ENCODE results near the gene C5orf15. TPM values are rescaled to one million over a fixed set of nuclear protein-coding genes. Genes with fewer than 3 reads are reported as not detected.
"Not testable (repeated sequence)": the region's sequence is repeated elsewhere in the genome, so short reads cannot be mapped to it uniquely, and the experiment has no call there.

Gene C5orf15
- total RNA-seq, 1 experiment from 2014 or later, result 63.2 TPM

- POLR2A ChIA-PET, result no interaction called here
Observed at GRCh38 chr5:133957591-133957990, 10.8 kb downstream of the C5orf15 start.

GRCh38 chr5:133957080-133957479 is 11.3 kb downstream of the C5orf15 start:
- no peak for ATAC-seq
- Histone ChIP-seq H3K36me3 (ENCODE audit: control insufficient read depth, insufficient read depth, low read length) (peaks cover 11% of the 10 kb centered on the region), H3K4me1 (ENCODE audit: control insufficient read depth, insufficient read depth, low read length) (no peaks in the 10 kb centered on the region), H3K9me3 (ENCODE audit: control insufficient read depth, insufficient read depth, low read depth, low read length) (no peaks in the 10 kb centered on the region), H3K27me3 (ENCODE audit: control insufficient read depth, insufficient read depth, low read length) (no peaks in the 10 kb centered on the region), H3K4me3 (ENCODE audit: low read depth in 2 of 2, low read length in 2 of 2) (no peak overlapping the region), H3K27ac (ENCODE audit: low read length) (no peak overlapping the region)
- no TSS peak for BruUV-seq (replicated peaks)
- in situ Hi-C loops (cut with HindIII; ENCODE audit: low pct_unique_long_range_greater_than_20kb, low sequenced_read_pairs), result no loop called here
- intact Hi-C loops (cut with micrococcal nuclease; ENCODE audit: unreplicated experiment), result no loop called here
- no peak for DNase-seq (ENCODE audit: low read depth, low spot score)
- TF ChIP-seq, protein P1, sequence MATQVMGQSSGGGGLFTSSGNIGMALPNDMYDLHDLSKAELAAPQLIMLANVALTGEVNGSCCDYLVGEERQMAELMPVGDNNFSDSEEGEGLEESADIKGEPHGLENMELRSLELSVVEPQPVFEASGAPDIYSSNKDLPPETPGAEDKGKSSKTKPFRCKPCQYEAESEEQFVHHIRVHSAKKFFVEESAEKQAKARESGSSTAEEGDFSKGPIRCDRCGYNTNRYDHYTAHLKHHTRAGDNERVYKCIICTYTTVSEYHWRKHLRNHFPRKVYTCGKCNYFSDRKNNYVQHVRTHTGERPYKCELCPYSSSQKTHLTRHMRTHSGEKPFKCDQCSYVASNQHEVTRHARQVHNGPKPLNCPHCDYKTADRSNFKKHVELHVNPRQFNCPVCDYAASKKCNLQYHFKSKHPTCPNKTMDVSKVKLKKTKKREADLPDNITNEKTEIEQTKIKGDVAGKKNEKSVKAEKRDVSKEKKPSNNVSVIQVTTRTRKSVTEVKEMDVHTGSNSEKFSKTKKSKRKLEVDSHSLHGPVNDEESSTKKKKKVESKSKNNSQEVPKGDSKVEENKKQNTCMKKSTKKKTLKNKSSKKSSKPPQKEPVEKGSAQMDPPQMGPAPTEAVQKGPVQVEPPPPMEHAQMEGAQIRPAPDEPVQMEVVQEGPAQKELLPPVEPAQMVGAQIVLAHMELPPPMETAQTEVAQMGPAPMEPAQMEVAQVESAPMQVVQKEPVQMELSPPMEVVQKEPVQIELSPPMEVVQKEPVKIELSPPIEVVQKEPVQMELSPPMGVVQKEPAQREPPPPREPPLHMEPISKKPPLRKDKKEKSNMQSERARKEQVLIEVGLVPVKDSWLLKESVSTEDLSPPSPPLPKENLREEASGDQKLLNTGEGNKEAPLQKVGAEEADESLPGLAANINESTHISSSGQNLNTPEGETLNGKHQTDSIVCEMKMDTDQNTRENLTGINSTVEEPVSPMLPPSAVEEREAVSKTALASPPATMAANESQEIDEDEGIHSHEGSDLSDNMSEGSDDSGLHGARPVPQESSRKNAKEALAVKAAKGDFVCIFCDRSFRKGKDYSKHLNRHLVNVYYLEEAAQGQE (IDR thresholded peaks at IDR 0.05; ENCODE audit: insufficient read depth in 1 of 2, low read depth in 2 of 2, low read length in 1 of 2), result no peak
- TF ChIP-seq POLR2AphosphoS5 (IDR thresholded peaks at IDR 0.05; ENCODE audit: low read depth, low read length) (no peak), SIN3A (IDR thresholded peaks at IDR 0.05; ENCODE audit: borderline replicate concordance, insufficient read depth, low read depth, low read length) (no peak), TCF7L2 (IDR thresholded peaks at IDR 0.05; ENCODE audit: low read depth, low read length) (no peak)
- TF ChIP-seq, protein P2, sequence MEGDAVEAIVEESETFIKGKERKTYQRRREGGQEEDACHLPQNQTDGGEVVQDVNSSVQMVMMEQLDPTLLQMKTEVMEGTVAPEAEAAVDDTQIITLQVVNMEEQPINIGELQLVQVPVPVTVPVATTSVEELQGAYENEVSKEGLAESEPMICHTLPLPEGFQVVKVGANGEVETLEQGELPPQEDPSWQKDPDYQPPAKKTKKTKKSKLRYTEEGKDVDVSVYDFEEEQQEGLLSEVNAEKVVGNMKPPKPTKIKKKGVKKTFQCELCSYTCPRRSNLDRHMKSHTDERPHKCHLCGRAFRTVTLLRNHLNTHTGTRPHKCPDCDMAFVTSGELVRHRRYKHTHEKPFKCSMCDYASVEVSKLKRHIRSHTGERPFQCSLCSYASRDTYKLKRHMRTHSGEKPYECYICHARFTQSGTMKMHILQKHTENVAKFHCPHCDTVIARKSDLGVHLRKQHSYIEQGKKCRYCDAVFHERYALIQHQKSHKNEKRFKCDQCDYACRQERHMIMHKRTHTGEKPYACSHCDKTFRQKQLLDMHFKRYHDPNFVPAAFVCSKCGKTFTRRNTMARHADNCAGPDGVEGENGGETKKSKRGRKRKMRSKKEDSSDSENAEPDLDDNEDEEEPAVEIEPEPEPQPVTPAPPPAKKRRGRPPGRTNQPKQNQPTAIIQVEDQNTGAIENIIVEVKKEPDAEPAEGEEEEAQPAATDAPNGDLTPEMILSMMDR (IDR thresholded peaks at IDR 0.05), result no peak
- POLR2A ChIA-PET, result no interaction called here
- CTCF ChIA-PET, result no interaction called here

More at GRCh38 chr5:133957591-133957990, 10.8 kb downstream of the C5orf15 start:
- no peak overlapping the region for H3K4me3 ChIP-seq (ENCODE audit: low read depth in 2 of 2, low read length in 2 of 2)
- in situ Hi-C loops (cut with HindIII; ENCODE audit: low pct_unique_long_range_greater_than_20kb, low sequenced_read_pairs) (no loop called here), intact Hi-C loops (cut with micrococcal nuclease; ENCODE audit: unreplicated experiment) (no loop called here)
- DNase-seq (ENCODE audit: low read depth, low spot score) (no peak), ATAC-seq (no peak)
- CTCF ChIA-PET, result no interaction called here
- no peaks in the 10 kb centered on the region for H3K9me3 ChIP-seq (ENCODE audit: control insufficient read depth, insufficient read depth, low read depth, low read length)
- peaks cover 11% of the 10 kb centered on the region for H3K36me3 ChIP-seq (ENCODE audit: control insufficient read depth, insufficient read depth, low read length)
- TF ChIP-seq, protein P1 (IDR thresholded peaks at IDR 0.05; ENCODE audit: insufficient read depth in 1 of 2, low read depth in 2 of 2, low read length in 1 of 2), result no peak
- TF ChIP-seq POLR2AphosphoS5 (IDR thresholded peaks at IDR 0.05; ENCODE audit: low read depth, low read length) (no peak), SIN3A (IDR thresholded peaks at IDR 0.05; ENCODE audit: borderline replicate concordance, insufficient read depth, low read depth, low read length) (no peak), TCF7L2 (IDR thresholded peaks at IDR 0.05; ENCODE audit: low read depth, low read length) (no peak)
- TF ChIP-seq, protein P2 (IDR thresholded peaks at IDR 0.05), result no peak
- H3K4me1 ChIP-seq (ENCODE audit: control insufficient read depth, insufficient read depth, low read length), result no peaks in the 10 kb centered on the region
- no peaks in the 10 kb centered on the region for H3K27me3 ChIP-seq (ENCODE audit: control insufficient read depth, insufficient read depth, low read length)
- BruUV-seq (replicated peaks), result no TSS peak
- no peak overlapping the region for H3K27ac ChIP-seq (ENCODE audit: low read length)

DNA sequence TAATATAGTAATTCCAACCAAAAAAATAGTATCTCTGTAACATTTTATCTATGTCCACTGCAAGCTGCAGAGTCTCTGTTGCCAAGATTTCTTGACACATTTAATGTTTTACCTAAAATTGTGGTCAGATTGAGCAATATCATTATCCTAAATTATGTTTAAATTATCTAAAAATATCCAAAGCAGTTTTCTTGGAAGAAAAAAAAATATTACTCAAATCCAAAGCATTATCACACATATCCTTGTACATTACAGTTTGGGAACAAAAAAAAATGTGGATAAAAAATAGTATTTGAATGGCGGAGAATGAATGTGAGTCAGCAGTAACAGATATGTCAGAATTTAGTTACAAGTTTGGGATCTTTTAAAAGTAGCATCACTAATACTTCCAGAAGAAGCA is 12.2 kb downstream of the C5orf15 start:
- in situ Hi-C loops (cut with HindIII; ENCODE audit: low pct_unique_long_range_greater_than_20kb, low sequenced_read_pairs); H3K27me3 ChIP-seq (ENCODE audit: control insufficient read depth, insufficient read depth, low read length); H3K4me1 ChIP-seq (ENCODE audit: control insufficient read depth, insufficient read depth, low read length); intact Hi-C loops (cut with micrococcal nuclease; ENCODE audit: unreplicated experiment); H3K4me3 ChIP-seq (ENCODE audit: low read depth in 2 of 2, low read length in 2 of 2); ATAC-seq; POLR2A ChIA-PET; CTCF ChIA-PET; H3K27ac ChIP-seq (ENCODE audit: low read length); BruUV-seq (replicated peaks); H3K9me3 ChIP-seq (ENCODE audit: control insufficient read depth, insufficient read depth, low read depth, low read length); DNase-seq (ENCODE audit: low read depth, low spot score): not testable (repeated sequence)
- H3K36me3 ChIP-seq (ENCODE audit: control insufficient read depth, insufficient read depth, low read length), result peaks cover 11% of the 10 kb centered on the region
